IPS-18c (cell line): ENCODE results near the gene TP53BP2.
"Not testable (repeated sequence)": the region's sequence is repeated elsewhere in the genome, so short reads cannot be mapped to it uniquely, and the experiment has no call there.

Source experiments
- H3K4me3 ChIP-seq: 2 replicates; pipeline ENCODE4 v1.7.0; 2013; ENCODE audit warnings: low read depth, mild to moderate bottlenecking, low read length, moderate library complexity; ENCODE audit not compliant: insufficient read depth
- H3K9me3 ChIP-seq: one replicate; pipeline ENCODE4 v1.6.1; 2013; ENCODE audit warnings: mild to moderate bottlenecking, low read length, moderate library complexity; ENCODE audit not compliant: control insufficient read depth, insufficient read depth

The TP53BP2 gene

GRCh38 chr1:223817265-223817664, 28.5 kb downstream of the TP53BP2 start:
- H3K4me3 ChIP-seq, H3K9me3 ChIP-seq: not testable (repeated sequence)

DNA sequence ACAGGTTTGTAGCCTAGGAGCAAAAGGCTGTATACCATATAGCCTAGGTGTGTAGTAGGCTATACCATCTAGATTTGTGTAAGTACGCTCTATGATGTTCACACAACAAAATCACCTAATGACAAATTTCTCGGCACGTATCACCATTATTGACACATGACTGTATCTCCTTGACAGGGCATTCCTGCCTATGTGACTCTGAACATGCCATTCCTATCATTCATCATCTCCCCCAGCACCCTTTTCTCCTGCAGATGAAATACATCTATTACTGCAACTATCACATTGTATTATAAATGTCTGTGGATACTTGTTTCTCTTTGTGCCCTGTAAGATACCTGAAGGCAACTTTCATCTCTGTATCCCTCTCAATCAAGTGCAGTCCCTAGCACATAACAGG, 29.9 kb downstream of the TP53BP2 start:
- H3K9me3 ChIP-seq: no peaks in the 10 kb centered on the region
- no peak overlapping the region for H3K4me3 ChIP-seq

DNA sequence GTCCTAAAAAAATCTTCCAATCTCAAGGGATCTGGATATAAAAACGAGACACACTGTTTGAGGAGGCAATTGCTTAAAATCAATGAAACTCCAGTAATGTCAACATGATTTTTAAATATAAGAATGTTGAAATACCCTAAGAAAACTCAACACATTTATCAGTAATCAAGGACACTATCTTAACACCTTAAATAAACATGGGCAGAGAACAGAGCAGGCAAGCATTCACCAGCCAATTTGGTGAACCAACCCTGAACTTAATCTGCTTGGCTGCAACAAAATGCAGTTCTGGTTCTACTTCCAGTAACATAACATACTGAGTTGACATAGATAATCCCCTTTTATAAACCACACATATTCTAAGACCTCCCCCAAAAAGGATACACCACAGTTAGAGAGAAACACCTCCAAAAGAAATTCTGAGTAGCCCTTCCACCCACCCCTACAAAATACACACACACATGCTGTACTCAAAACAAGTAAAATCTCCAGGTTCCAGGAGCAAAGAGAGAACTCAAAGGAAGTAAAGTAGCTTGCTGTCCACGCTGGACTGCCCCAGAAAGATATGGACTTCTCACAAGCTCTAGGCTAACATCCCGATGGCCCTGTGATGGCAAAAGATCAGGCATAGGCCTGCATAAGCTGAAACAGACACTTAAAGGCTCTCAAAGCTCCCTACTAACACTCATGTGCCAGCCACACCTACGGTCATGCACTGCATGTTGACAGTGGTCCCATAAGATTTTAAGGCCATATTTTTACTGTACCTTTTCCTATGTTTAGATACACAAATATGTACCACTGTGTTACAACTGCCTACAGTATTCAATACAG, 30.5 kb downstream of the TP53BP2 start:
- H3K9me3 ChIP-seq: no peaks in the 10 kb centered on the region
- H3K4me3 ChIP-seq: no peak overlapping the region

GRCh38 chr1:223813645-223814044, 32.1 kb downstream of the TP53BP2 start:
- Histone ChIP-seq H3K4me3 (no peak overlapping the region), H3K9me3 (no peaks in the 10 kb centered on the region)

GRCh38 chr1:223811634-223812101, 34.1 kb downstream of the TP53BP2 start:
- Histone ChIP-seq H3K4me3 (no peak overlapping the region), H3K9me3 (no peaks in the 10 kb centered on the region)

- Histone ChIP-seq H3K9me3 (no peaks in the 10 kb centered on the region), H3K4me3 (no peak overlapping the region)
Measured at GRCh38 chr1:223810586-223810985, 35.2 kb downstream of the TP53BP2 start.

GRCh38 chr1:223809905-223810304, 35.8 kb downstream of the TP53BP2 start:
- not testable (repeated sequence) for H3K9me3 ChIP-seq, H3K4me3 ChIP-seq

DNA sequence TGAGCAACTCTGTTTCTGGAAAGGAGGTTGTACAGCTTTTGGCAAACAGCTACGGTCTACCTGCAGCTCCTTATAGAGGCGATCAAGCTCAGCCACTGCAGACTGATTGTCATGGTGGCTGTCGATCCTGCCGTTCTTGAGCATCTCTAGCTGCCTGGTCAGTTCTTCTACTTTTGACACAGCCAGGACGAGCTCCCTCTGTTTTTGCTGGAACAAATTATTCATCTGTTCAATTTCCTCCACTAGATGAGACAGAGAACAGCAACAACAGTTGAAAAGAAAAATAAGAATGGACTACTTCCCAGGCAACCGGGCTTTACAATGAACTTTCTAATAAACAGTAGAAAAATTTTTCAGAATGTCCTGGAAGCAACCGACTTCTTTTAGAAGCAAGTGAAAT, 42.5 kb downstream of the TP53BP2 start:
- no peaks in the 10 kb centered on the region for H3K9me3 ChIP-seq
- H3K4me3 ChIP-seq: no peak overlapping the region

GRCh38 chr1:223802602-223803001, 43.1 kb downstream of the TP53BP2 start:
- Histone ChIP-seq H3K9me3 (no peaks in the 10 kb centered on the region), H3K4me3 (no peak overlapping the region)

DNA sequence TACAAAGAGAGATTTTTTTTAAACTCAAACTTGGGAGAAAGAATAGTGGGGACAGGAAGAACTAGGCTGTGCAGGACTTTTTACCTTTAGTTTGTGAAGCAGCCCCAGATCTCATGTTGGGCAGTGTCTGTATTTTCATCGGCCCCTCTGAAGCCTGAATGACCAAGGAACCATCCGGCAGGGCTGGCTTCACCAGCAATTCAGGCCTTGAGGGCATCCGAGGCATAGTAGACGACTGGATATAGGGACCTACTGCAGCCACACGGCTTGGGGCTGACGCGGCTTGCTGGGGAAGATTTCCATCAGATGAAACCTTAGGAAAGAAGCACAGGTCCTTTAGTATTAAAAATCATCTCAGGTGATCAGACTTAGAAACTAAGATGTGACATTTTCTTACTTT, 43.7 kb downstream of the TP53BP2 start:
- Histone ChIP-seq H3K4me3 (no peak overlapping the region), H3K9me3 (no peaks in the 10 kb centered on the region)

DNA sequence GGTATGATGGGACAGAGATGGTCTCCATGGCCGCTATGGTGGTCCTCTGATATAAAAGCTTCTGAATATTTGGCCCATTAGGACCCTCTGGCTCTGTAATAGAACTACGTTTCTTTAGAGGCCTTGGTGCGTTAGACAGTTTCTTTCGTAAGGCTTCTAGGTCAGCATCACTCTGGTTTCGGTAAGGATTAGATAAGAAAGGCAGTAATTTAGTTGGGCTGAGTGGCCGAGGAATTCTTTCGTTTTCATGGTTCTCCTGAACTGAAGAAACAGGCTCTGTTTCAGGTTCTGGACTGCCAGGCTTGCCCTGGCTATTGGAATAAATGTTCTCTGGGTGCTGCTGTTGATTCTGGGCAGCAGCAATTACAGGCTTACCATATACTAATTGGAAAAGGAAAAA, 49.5 kb downstream of the TP53BP2 start:
- no peak overlapping the region for H3K4me3 ChIP-seq
- H3K9me3 ChIP-seq: no peaks in the 10 kb centered on the region

DNA sequence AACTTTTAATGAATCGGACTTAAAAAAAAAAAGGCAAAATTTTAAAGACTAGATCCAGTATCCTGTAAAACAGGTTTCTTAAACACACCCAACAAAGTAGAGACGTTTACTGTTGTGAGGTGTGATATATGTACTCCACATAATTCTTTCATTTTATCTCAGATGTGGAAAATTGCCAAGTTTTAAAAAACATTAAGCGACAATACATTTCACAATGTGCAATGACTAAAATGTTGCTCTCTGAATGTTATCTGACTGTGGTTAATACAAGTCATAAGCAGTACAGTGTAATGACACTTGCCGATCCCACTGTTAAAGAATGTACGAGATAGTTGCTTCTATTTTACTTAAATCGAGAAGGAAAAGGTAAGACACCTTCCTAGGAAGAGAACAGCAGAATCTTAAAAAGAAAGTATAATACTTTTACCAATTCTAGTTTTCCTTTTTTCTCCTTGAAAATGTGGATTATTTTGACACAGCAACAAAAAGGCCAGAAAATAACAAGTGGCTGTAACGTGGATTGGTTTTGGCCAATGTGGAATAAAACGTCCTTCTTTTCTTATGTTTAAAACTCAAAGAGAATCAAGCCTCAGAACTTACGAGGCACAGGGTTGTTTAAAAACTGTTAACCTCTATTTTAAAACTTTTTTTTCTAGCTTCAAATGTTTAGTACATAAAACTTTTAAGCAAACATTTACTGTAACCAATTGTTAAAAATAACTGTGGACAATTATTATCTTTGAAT, 51.4 kb downstream of the TP53BP2 start:
- H3K4me3 ChIP-seq: no peak overlapping the region
- H3K9me3 ChIP-seq: no peaks in the 10 kb centered on the region

- H3K9me3 ChIP-seq: no peaks in the 10 kb centered on the region
- no peak overlapping the region for H3K4me3 ChIP-seq
Measured at GRCh38 chr1:223793716-223794115, 52.0 kb downstream of the TP53BP2 start.

GRCh38 chr1:223792046-223792445, 53.7 kb downstream of the TP53BP2 start:
- no peak overlapping the region for H3K4me3 ChIP-seq
- H3K9me3 ChIP-seq: no peaks in the 10 kb centered on the region

GRCh38 chr1:223788746-223789415, 56.9 kb downstream of the TP53BP2 start:
- no peaks in the 10 kb centered on the region for H3K9me3 ChIP-seq
- H3K4me3 ChIP-seq: no peak overlapping the region

DNA sequence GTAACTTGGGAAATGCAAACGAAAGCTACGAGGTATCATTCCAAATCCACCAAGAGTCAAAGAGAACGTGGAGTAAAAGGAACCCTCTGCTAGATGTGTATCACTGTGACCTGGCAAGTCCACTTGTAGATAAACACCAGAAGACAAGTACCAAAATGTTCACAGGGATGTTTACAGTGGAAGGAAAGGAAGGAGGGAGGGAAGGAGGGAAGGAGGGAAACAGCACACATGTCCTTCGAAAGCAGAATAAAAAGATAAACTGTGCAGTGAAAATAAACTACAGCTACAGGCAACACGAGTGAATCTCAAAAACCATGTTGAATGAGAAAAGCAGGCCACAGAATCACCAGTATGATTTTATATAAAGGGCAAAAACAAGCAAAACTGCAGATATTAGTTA, 59.9 kb downstream of the TP53BP2 start:
- H3K4me3 ChIP-seq: no peak overlapping the region

DNA sequence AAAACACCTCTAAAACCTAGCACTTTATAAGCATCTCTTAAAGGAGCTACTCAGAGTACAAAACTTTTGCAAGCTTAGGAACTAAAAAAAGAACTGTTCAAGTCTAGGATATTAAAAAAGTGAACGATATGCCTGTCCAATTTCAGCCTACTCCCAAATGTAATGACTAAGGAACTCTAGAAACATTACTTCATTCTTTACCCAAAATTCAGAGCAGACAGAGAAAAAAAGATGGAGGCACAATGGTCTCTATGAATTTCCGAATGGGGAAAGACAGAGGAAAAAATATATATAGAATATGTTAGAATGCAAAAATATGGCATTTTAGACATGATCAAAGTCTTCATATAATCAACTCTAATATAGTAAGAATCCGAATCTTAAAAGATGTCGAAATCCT, 61.2 kb downstream of the TP53BP2 start:
- H3K9me3 ChIP-seq: no peaks in the 10 kb centered on the region

More for the DNA sequence above, 59.9 kb downstream of the TP53BP2 start:
- no peaks in the 10 kb centered on the region for H3K9me3 ChIP-seq

DNA sequence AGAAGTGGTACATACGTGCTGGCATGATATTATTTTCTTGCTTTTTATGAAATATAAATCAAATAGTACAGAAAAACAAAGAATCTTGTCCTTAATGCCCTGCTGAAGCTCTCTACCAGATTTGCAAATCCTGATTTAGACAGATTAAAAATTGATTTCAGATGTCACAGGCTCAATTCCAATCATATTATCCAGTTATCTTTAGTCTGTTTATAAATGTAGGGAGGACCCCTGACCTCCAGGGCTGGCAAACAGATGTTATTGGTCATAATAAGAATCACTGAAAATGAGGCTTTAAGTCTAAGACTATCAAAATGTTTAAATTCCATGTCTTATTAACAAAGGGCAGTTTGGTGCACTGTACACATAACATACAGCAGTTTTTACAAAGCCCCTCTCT, 62.1 kb downstream of the TP53BP2 start:
- H3K9me3 ChIP-seq: no peaks in the 10 kb centered on the region
- no peak overlapping the region for H3K4me3 ChIP-seq

More for the DNA sequence above, 61.2 kb downstream of the TP53BP2 start:
- H3K4me3 ChIP-seq: no peak overlapping the region
